Measurements from ENCODE around the gene ST8SIA4. TPM values are rescaled to one million over a fixed set of nuclear protein-coding genes. Genes with fewer than 3 reads are reported as not detected.

The ST8SIA4 gene
- total RNA-seq, 1 experiment from 2014 or later = not detected

GRCh38 chr5:100856462-100856861 is 46.6 kb downstream of the ST8SIA4 start:
- Histone ChIP-seq H3K4me2 (ENCODE audit: low read length) (no peak overlapping the region), H3K36me3 (ENCODE audit: control insufficient read depth in 1 of 2, insufficient read depth in 2 of 2, low read length in 2 of 2) (no peaks in the 10 kb centered on the region), H4K20me1 (ENCODE audit: insufficient read depth) (no peaks in the 10 kb centered on the region), H3K27ac (ENCODE audit: low read depth, low read length) (no peak overlapping the region), H3K27me3 (ENCODE audit: insufficient read depth, low read length) (no peaks in the 10 kb centered on the region), H3K4me1 (ENCODE audit: control insufficient read depth in 1 of 2, insufficient read depth in 2 of 2, low read length in 2 of 2) (no peaks in the 10 kb centered on the region), H2AFZ (ENCODE audit: low read depth, low read length, poor library complexity, severe bottlenecking) (no peak overlapping the region), H3K9ac (ENCODE audit: low read length) (no peak overlapping the region), H3K79me2 (ENCODE audit: insufficient read depth, low read length) (no peaks in the 10 kb centered on the region), H3K9me2 (ENCODE audit: insufficient read depth) (no peaks in the 10 kb centered on the region), H3K4me3 (replicated peaks in 1 of 2; ENCODE audit: low read depth in 1 of 2, low read length in 2 of 2) (no peak overlapping the region), H3K9me3 (ENCODE audit: control insufficient read depth in 1 of 2, insufficient read depth in 1 of 2, low read depth in 1 of 2, low read length in 2 of 2) (no peaks in the 10 kb centered on the region)
- ATAC-seq (no peak), DNase-seq (ENCODE audit: low read depth, low spot score) (no peak)
- intact Hi-C loops (cut with micrococcal nuclease) = no loop called here
- ChIA-PET CTCF (no interaction called here), POLR2A (no interaction called here), RAD21 (ENCODE audit: low non-redundant PET in 1 of 2, low total read pairs in 2 of 2, uncharacterized antibody in 2 of 2, unreplicated experiment in 2 of 2) (no interaction called here)
- BruUV-seq (replicated peaks) = no TSS peak
- no peak for TF ChIP-seq TCF7L2 (IDR thresholded peaks at IDR 0.05; ENCODE audit: borderline replicate concordance, extremely low read depth, insufficient read depth, insufficient read length)
- no peak for TF ChIP-seq CTCF (IDR thresholded peaks at IDR 0.05 in 2 of 3, conservative IDR thresholded peaks at IDR 0.05 in 1 of 3; ENCODE audit: borderline replicate concordance in 1 of 3, insufficient read depth in 1 of 3, low read depth in 2 of 3, low read length in 2 of 3)
- TF ChIP-seq ZNF274 (IDR thresholded peaks at IDR 0.05; ENCODE audit: low read depth, low read length) = no peak
- no peak for TF ChIP-seq EZH2 (IDR thresholded peaks at IDR 0.05)
- TF ChIP-seq POLR2AphosphoS5 (IDR thresholded peaks at IDR 0.05; ENCODE audit: low read depth, low read length) = no peak
- TF ChIP-seq RAD21 (IDR thresholded peaks at IDR 0.05; ENCODE audit: low read depth) = no peak
- TF ChIP-seq YY1 (IDR thresholded peaks at IDR 0.05; ENCODE audit: extremely low read depth, insufficient replicate concordance, low read depth, low read length) = no peak
- no peak for TF ChIP-seq CEBPB (IDR thresholded peaks at IDR 0.05; ENCODE audit: low read depth)
- no peak for TF ChIP-seq FOSL1 (IDR thresholded peaks at IDR 0.05; ENCODE audit: low read depth)
